ENCODE measurements around the gene PPM1M.

PPM1M gene

GRCh38 chr3:52216585-52217408, 28.8 kb upstream of the PPM1M start:
- peak; percentile 52 for DNase-seq

GRCh38 chr3:52217409-52217805, 28.2 kb upstream of the PPM1M start:
- peak; percentile 20 for DNase-seq

GRCh38 chr3:52218026-52218425, 27.5 kb upstream of the PPM1M start:
- DNase-seq: no peak

- no peak for DNase-seq
Measured at GRCh38 chr3:52218454-52218853, 27.1 kb upstream of the PPM1M start.

- no peak for DNase-seq
Measured at GRCh38 chr3:52218937-52219650, 26.5 kb upstream of the PPM1M start.

GRCh38 chr3:52220380-52221026, 25.1 kb upstream of the PPM1M start:
- peak; percentile 84 for DNase-seq

GRCh38 chr3:52221141-52221562, 24.4 kb upstream of the PPM1M start:
- DNase-seq: no peak

- no peak for DNase-seq
Measured at GRCh38 chr3:52221563-52222318, 23.8 kb upstream of the PPM1M start.

GRCh38 chr3:52222319-52223221, 23.0 kb upstream of the PPM1M start:
- no peak for DNase-seq

- no peak for DNase-seq
Measured at GRCh38 chr3:52223449-52224408, 21.8 kb upstream of the PPM1M start.

- no peak for DNase-seq
Measured at GRCh38 chr3:52225452-52226228, 19.9 kb upstream of the PPM1M start, which contains the start of gene TLR9. Gene TLR9 (minus strand): TSS chr3:52225645. CDS start chr3:52225529, 116 bp downstream.

- no peak for DNase-seq
Measured at GRCh38 chr3:52226229-52226817, 19.2 kb upstream of the PPM1M start.

GRCh38 chr3:52227117-52227516, 18.4 kb upstream of the PPM1M start:
- DNase-seq: no peak

- DNase-seq: no peak
Measured at GRCh38 chr3:52227766-52228165, 17.8 kb upstream of the PPM1M start.

GRCh38 chr3:52228266-52228665, 17.3 kb upstream of the PPM1M start:
- DNase-seq: no peak

GRCh38 chr3:52228751-52229291, 16.7 kb upstream of the PPM1M start:
- DNase-seq: no peak

GRCh38 chr3:52229656-52230055, 15.9 kb upstream of the PPM1M start:
- DNase-seq: no peak

- DNase-seq: no peak
Measured at GRCh38 chr3:52230461-52230860, 15.1 kb upstream of the PPM1M start.

- DNase-seq: no peak
Measured at GRCh38 chr3:52230889-52231499, 14.6 kb upstream of the PPM1M start.
